Cardiac muscle cell (in vitro differentiated cells and primary cell): Measurements from ENCODE around the gene ITIH4. TPM values are rescaled to one million over a fixed set of nuclear protein-coding genes. Genes with fewer than 3 reads are reported as not detected.

ENCODE experiments used
- DNase-seq, 2 donors: peaks; one replicate each; pipeline versions ENCODE4 v3.0.0 to v3.0.0-alpha.2; 2010 to 2017; ENCODE audit warnings: low read depth in 1 of 2, low spot score in 1 of 2
- H3K27ac ChIP-seq: fragments of 200-600 bp; sonication (generic); 2 replicates; pipeline ENCODE4 v1.5.1; 2016
- H3K27me3 ChIP-seq: fragments of 200-600 bp; sonication (generic); 2 replicates; pipeline ENCODE4 v1.6.0; 2016; ENCODE audit warnings: control low read depth
- H3K36me3 ChIP-seq: fragments of 200-600 bp; sonication (generic); 2 replicates; pipeline ENCODE4 v1.5.1; 2016; ENCODE audit warnings: control low read depth
- H3K4me1 ChIP-seq: fragments of 200-600 bp; sonication (generic); 2 replicates; pipeline ENCODE4 v1.8.1; 2017; ENCODE audit warnings: low read depth, mild to moderate bottlenecking, mixed run types
- H3K4me3 ChIP-seq: fragments of 200-600 bp; sonication (generic); 2 replicates; pipeline ENCODE4 v1.5.1; 2016; ENCODE audit warnings: mild to moderate bottlenecking
- H3K9me3 ChIP-seq: fragments of 200-600 bp; sonication (generic); 2 replicates; pipeline ENCODE4 v1.5.1; 2017; ENCODE audit warnings: low read depth, mild to moderate bottlenecking, control low read depth
- CTCF ChIP-seq: IDR thresholded peaks from 2 replicates; pipeline ENCODE4 v1.5.1; 2012; ENCODE audit warnings: low read depth, mild to moderate bottlenecking, low read length
- polyA plus RNA-seq: library from polyadenylated mRNA; unstranded; fragments of >200 nt; fragmentation: Nextera tagmentation; extraction: Ambion mirVana; gene quantifications from 2 replicates; pipeline ENCODE4 v1.2.1, GENCODE V29; 2016
- total RNA-seq: library from RNA; depleted of rRNA; stranded (reverse); fragments of >200 nt; gene quantifications from 2 replicates; pipeline ENCODE4 v1.2.3, GENCODE V29; 2016

ITIH4 gene
- total and polyA plus RNA-seq, 2 experiments from 2014 or later: 2.0 to 2.9 TPM

GRCh38 chr3:52790741-52791140, 39.7 kb downstream of the ITIH4 start:
- H3K36me3 ChIP-seq: no peaks in the 10 kb centered on the region
- TF ChIP-seq CTCF: no peak
- no peak overlapping the region for H3K27ac ChIP-seq
- no peak for DNase-seq
- no peaks in the 10 kb centered on the region for H3K27me3 ChIP-seq
- H3K9me3 ChIP-seq: no peaks in the 10 kb centered on the region
- no peak overlapping the region for H3K4me3 ChIP-seq
- H3K4me1 ChIP-seq: no peaks in the 10 kb centered on the region

GRCh38 chr3:52790337-52790736, 40.1 kb downstream of the ITIH4 start:
- Histone ChIP-seq H3K4me1 (no peaks in the 10 kb centered on the region), H3K4me3 (no peak overlapping the region), H3K27me3 (no peaks in the 10 kb centered on the region), H3K36me3 (no peaks in the 10 kb centered on the region), H3K27ac (no peak overlapping the region), H3K9me3 (no peaks in the 10 kb centered on the region)
- no peak for DNase-seq
- no peak for TF ChIP-seq CTCF

- H3K36me3 ChIP-seq: no peaks in the 10 kb centered on the region
- DNase-seq: no peak
- no peak for TF ChIP-seq CTCF
- no peak overlapping the region for H3K4me3 ChIP-seq
- H3K27me3 ChIP-seq: no peaks in the 10 kb centered on the region
- H3K9me3 ChIP-seq: no peaks in the 10 kb centered on the region
- H3K27ac ChIP-seq: no peak overlapping the region
- no peaks in the 10 kb centered on the region for H3K4me1 ChIP-seq
Measured at GRCh38 chr3:52789746-52790040, 40.8 kb downstream of the ITIH4 start.

- TF ChIP-seq CTCF: no peak
- DNase-seq: no peak
- Histone ChIP-seq H3K4me3 (no peak overlapping the region), H3K27me3 (no peaks in the 10 kb centered on the region), H3K9me3 (no peaks in the 10 kb centered on the region), H3K36me3 (no peaks in the 10 kb centered on the region), H3K27ac (no peak overlapping the region), H3K4me1 (no peaks in the 10 kb centered on the region)
Measured at GRCh38 chr3:52788890-52789745, 41.4 kb downstream of the ITIH4 start.

- no peak for DNase-seq
- Histone ChIP-seq H3K27ac (no peak overlapping the region), H3K4me1 (no peaks in the 10 kb centered on the region), H3K4me3 (no peak overlapping the region), H3K36me3 (no peaks in the 10 kb centered on the region), H3K9me3 (no peaks in the 10 kb centered on the region), H3K27me3 (no peaks in the 10 kb centered on the region)
- no peak for TF ChIP-seq CTCF
Measured at GRCh38 chr3:52787672-52788625, 42.5 kb downstream of the ITIH4 start.
